Endothelial cell of umbilical vein (primary cell): ENCODE data around the gene GTF3C2. TPM values are rescaled to one million over a fixed set of nuclear protein-coding genes. Genes with fewer than 3 reads are reported as not detected.

Source experiments
- BruUV-seq: library from RNA; stranded (reverse); fragments of 400-500 nt; replicated peaks from 2 replicates; lab custom pipeline; 2021; lab: Mats Ljungman, UMichigan
- CTCF ChIA-PET: fragments of 300-600, 350-600 bp; sonication (Branson Sonifier 250); formaldehyde crosslinking; loops from one replicate; lab custom pipeline; 2021; ENCODE audit warnings: antibody characterized with exemption, inconsistent platforms; lab: Charles Lee
- POLR2A ChIA-PET: fragments of 300-600, 350-600 bp; sonication (Branson Sonifier 250); formaldehyde crosslinking; loops from one replicate; lab custom pipeline; 2021; ENCODE audit warnings: antibody characterized with exemption, inconsistent platforms; lab: Charles Lee
- DNase-seq: peaks from one replicate; pipeline ENCODE4 v3.0.0-alpha.2; 2011; ENCODE audit warnings: low read depth, low spot score
- FAIRE-seq: peaks from 2 replicates; lab custom pipeline; 2011; peaks lifted over from hg19 to GRCh38; lab: Jason Lieb, UNC
- H2AFZ ChIP-seq: 2 replicates; pipeline ENCODE4 v1.6.0; 2012; ENCODE audit warnings: low read depth, low read length, control low read depth, inconsistent platforms
- H3K27ac ChIP-seq: 2 replicates; pipeline ENCODE4 v1.5.1; 2011; ENCODE audit warnings: low read depth, mild to moderate bottlenecking, control low read depth, low read length, moderate library complexity; ENCODE audit not compliant: insufficient read depth
- H3K27me3 ChIP-seq, 2 experiments: 2 replicates each; pipeline versions ENCODE4 v1.6.0 to v1.6.1; 2011; ENCODE audit warnings: low read length in 2 of 2, mixed read lengths in 1 of 2; ENCODE audit not compliant: control insufficient read depth in 2 of 2, insufficient read depth in 2 of 2
- H3K36me3 ChIP-seq, 2 experiments: 2 replicates in 1 of 2; 3 replicates in 1 of 2; pipeline ENCODE4 v1.5.1; 2011; ENCODE audit warnings: low read length in 2 of 2, mild to moderate bottlenecking in 1 of 2, moderate library complexity in 1 of 2; ENCODE audit not compliant: control insufficient read depth in 2 of 2, insufficient read depth in 2 of 2; ENCODE audit errors: extremely low read depth in 1 of 2
- H3K4me1 ChIP-seq: 3 replicates; pipeline ENCODE4 v1.5.1; 2011; ENCODE audit warnings: mild to moderate bottlenecking, low read length; ENCODE audit not compliant: control insufficient read depth, insufficient read depth; ENCODE audit errors: extremely low read depth
- H3K4me2 ChIP-seq: 2 replicates; pipeline ENCODE4 v1.6.1; 2011; ENCODE audit warnings: low read length, control low read depth, mixed read lengths; ENCODE audit not compliant: insufficient read depth
- H3K4me3 ChIP-seq, 3 experiments: fragments of 200-600 bp in 1 of 3; sonication (generic), shearing (Covaris generic) in 1 of 3; replicated peaks in 1 of 3; 2 replicates each; pipeline ENCODE4 v1.5.1; 2011 to 2016; ENCODE audit warnings: control low read depth in 3 of 3, low read length in 3 of 3, mild to moderate bottlenecking in 2 of 3, inconsistent platforms in 1 of 3, low read depth in 1 of 3, moderate library complexity in 1 of 3; ENCODE audit not compliant: insufficient read depth in 1 of 3
- H3K79me2 ChIP-seq: 2 replicates; pipeline ENCODE4 v1.6.0; 2012; ENCODE audit warnings: low read length, inconsistent platforms; ENCODE audit not compliant: control insufficient read depth, insufficient read depth
- H3K9ac ChIP-seq: replicated peaks from 2 replicates; pipeline ENCODE3; 2011; ENCODE audit warnings: low read length, control low read depth; ENCODE audit not compliant: insufficient read depth; ENCODE audit errors: extremely low read depth
- H3K9me1 ChIP-seq: replicated peaks from 3 replicates; pipeline ENCODE4 v1.6.0; 2011; ENCODE audit warnings: mild to moderate bottlenecking, low read length; ENCODE audit not compliant: control insufficient read depth, insufficient read depth; ENCODE audit errors: extremely low read depth
- H3K9me3 ChIP-seq: replicated peaks from 2 replicates; pipeline ENCODE4 v1.5.1; 2012; ENCODE audit warnings: low read length, inconsistent platforms; ENCODE audit not compliant: control insufficient read depth, insufficient read depth
- H4K20me1 ChIP-seq: replicated peaks from 2 replicates; pipeline ENCODE3; 2011; ENCODE audit warnings: mild to moderate bottlenecking, low read length; ENCODE audit not compliant: control insufficient read depth, insufficient read depth; ENCODE audit errors: extremely low read depth
- EZH2 ChIP-seq: IDR thresholded peaks from 2 replicates; pipeline ENCODE4 v1.6.1; 2012; ENCODE audit warnings: borderline replicate concordance, low read depth, mild to moderate bottlenecking, moderate library complexity, low read length, inconsistent platforms; ENCODE audit not compliant: severe bottlenecking
- FOS ChIP-seq: IDR thresholded peaks from 2 replicates; pipeline ENCODE4 v1.6.1; 2011; ENCODE audit warnings: mild to moderate bottlenecking, low read length, moderate library complexity, borderline replicate concordance; ENCODE audit not compliant: insufficient read depth
- GATA2 ChIP-seq: IDR thresholded peaks from 2 replicates; pipeline ENCODE4 v1.7.0; 2011; ENCODE audit warnings: low read depth, mild to moderate bottlenecking, moderate library complexity, mixed read lengths, low read length; ENCODE audit not compliant: insufficient read length, insufficient read depth
- JUN ChIP-seq: IDR thresholded peaks from 2 replicates; pipeline ENCODE4 v1.6.1; 2011; ENCODE audit warnings: borderline replicate concordance, low read depth; ENCODE audit not compliant: insufficient read length, insufficient read depth
- MAX ChIP-seq: IDR thresholded peaks from 2 replicates; pipeline ENCODE4 v1.6.1; 2011; ENCODE audit not compliant: insufficient read depth, insufficient read length
- MYC ChIP-seq: IDR thresholded peaks from one replicate; pipeline ENCODE4 v1.6.1; 2011; ENCODE audit warnings: mild to moderate bottlenecking, low read depth, low read length
- POLR2A ChIP-seq: IDR thresholded peaks from 2 replicates; pipeline ENCODE4 v1.6.1; 2012; ENCODE audit warnings: low read depth, mild to moderate bottlenecking, control low read depth, low read length
- POLR2AphosphoS5 ChIP-seq: IDR thresholded peaks from 2 replicates; pipeline ENCODE4 v1.6.1; 2012; ENCODE audit warnings: low read depth, mild to moderate bottlenecking, control low read depth, low read length, moderate library complexity; ENCODE audit not compliant: insufficient read depth
- dilution Hi-C: fragments of 300-500 bp; cut with MboI; formaldehyde crosslinking; loops from one replicate; pipeline ENCODE4 v1.15.0; 2019; ENCODE audit warnings: low sequenced_read_pairs; ENCODE audit not compliant: extremely low pct_ligation_motif_present
- intact Hi-C: fragments of 100-400 bp; cut with micrococcal nuclease; formaldehyde crosslinking; loops from one replicate; pipeline ENCODE4 v1.10.0; 2022
- polyA plus RNA-seq, 4 experiments: library from polyadenylated mRNA; depleted of rRNA in 3 of 4; stranded (reverse) in 3 of 4; unstranded in 1 of 4; fragments of >200 nt; gene quantifications; 2 replicates each; pipeline versions ENCODE4 v1.2.1 to v1.2.3, GENCODE V29; 2011 to 2012; ENCODE audit warnings: missing spikeins in 1 of 4
- total RNA-seq: library from RNA; stranded (reverse); gene quantifications from 2 replicates; pipeline ENCODE4 v1.2.3, GENCODE V29; 2021
- TF ChIP-seq, protein P1 (sequence below), 2 donors: IDR thresholded peaks; 1 replicate in 1 of 2; 2 replicates in 1 of 2; pipeline ENCODE4 v1.5.1; 2011; ENCODE audit warnings: low read length in 2 of 2, mild to moderate bottlenecking in 2 of 2, moderate library complexity in 2 of 2, control low read depth in 1 of 2, inconsistent platforms in 1 of 2, low read depth in 1 of 2; ENCODE audit not compliant: insufficient read depth in 1 of 2; ENCODE audit errors: extremely low read depth in 1 of 2

The GTF3C2 gene
- total and polyA plus RNA-seq, 2 donors (not counting 3 experiments of a cell fraction or from before 2014, with no cell fraction given), result 57.4 to 59.7 TPM

DNA sequence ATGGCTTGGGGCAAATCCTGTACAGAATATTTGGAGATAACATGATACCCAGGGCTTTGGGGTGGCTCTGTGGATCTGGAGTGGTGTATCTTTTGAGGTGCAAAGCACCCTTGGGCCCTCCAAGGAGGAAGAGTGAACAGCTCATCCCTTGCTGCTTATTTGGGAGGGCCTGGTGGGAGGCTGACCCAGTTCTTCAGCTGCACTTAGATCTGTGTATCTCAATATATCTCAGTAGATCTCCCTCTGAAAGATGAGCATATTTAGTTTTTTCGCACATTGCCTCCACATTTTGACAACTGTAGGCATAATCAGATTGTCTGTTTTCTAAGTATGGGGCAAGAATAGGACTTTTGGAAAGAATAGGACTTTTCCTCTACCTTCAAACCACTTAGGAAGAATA lies 71.6 kb downstream of the GTF3C2 start:
- BruUV-seq, result no TSS peak
- H3K4me1 ChIP-seq, result peaks cover 28% of the 10 kb centered on the region
- TF ChIP-seq GATA2, result no peak
- POLR2A ChIA-PET, result no interaction called here
- FAIRE-seq (no peak), DNase-seq (no peak)
- CTCF ChIA-PET, result interaction anchor here (1.5 to 9.1 kb wide), 3 partner anchors 6 to 20 kb away, joined by 7 to 143 read pairs (median 107); partner anchors contain the start of gene SLC30A3
- dilution Hi-C loops (no loop called here), intact Hi-C loops (loop anchor here (5.0 to 10.0 kb wide), 2 partner anchors 73 to 320 kb away; partner anchors contain the start of genes ATRAID and SLC5A6)
- no peak overlapping the region for H3K27ac ChIP-seq
- H3K9me3 ChIP-seq, result no peaks in the 10 kb centered on the region
- no peaks in the 10 kb centered on the region for H3K9me1 ChIP-seq
- H3K9ac ChIP-seq, result no peak overlapping the region
- no peaks in the 10 kb centered on the region for H3K36me3 ChIP-seq
- H3K79me2 ChIP-seq, result no peaks in the 10 kb centered on the region
- H3K4me2 ChIP-seq, result no peak overlapping the region
- no peak overlapping the region for H2AFZ ChIP-seq
- H3K4me3 ChIP-seq, result no peak overlapping the region
- H3K27me3 ChIP-seq, result no peaks in the 10 kb centered on the region
- no peaks in the 10 kb centered on the region for H4K20me1 ChIP-seq

DNA sequence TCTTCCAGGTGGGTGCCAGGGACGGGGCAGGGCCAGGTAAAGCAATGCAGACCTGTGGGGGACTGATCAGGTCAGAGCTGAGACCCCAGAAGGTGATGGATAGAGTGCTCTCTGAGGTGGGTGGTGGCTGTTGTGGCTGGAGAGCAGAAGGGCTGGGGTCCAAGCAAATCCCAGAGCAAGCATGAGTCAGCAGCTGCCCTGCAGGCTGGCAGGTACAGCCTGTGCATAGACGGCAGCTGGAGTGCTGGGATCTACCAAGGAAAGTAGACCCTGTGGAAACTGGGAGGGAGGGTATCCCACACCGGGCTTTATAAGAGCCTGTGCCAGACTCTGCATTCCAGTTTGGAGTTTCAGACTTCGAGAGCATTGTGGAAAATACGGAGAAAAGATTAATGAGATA lies 73.7 kb downstream of the GTF3C2 start:
- H3K27ac ChIP-seq, result no peak overlapping the region
- CTCF ChIA-PET, result interaction anchor here (1.2 to 9.1 kb wide), 8 partner anchors 8 to 198 kb away, joined by 3 to 143 read pairs (median 42); partner anchors contain the start of gene SLC30A3
- DNase-seq, result peak; percentile 45

More for the DNA sequence above, 73.7 kb downstream of the GTF3C2 start:
- Histone ChIP-seq H3K9ac (no peak overlapping the region), H2AFZ (no peak overlapping the region), H3K4me1 (peaks cover 12% of the 10 kb centered on the region), H3K4me2 (no peak overlapping the region), H3K9me3 (no peaks in the 10 kb centered on the region), H3K36me3 (no peaks in the 10 kb centered on the region), H3K9me1 (no peaks in the 10 kb centered on the region), H3K27me3 (no peaks in the 10 kb centered on the region), H3K4me3 (no peak overlapping the region), H3K79me2 (no peaks in the 10 kb centered on the region), H4K20me1 (no peaks in the 10 kb centered on the region)
- BruUV-seq, result no TSS peak
- dilution Hi-C loops, result no loop called here
- intact Hi-C loops, result loop anchor here (10.0 kb wide), 1 partner anchor 318 kb away; no protein-coding TSS in a partner anchor
- POLR2A ChIA-PET, result no interaction called here
- no peak for TF ChIP-seq EZH2
- no peak for TF ChIP-seq POLR2A
- TF ChIP-seq, protein P1, sequence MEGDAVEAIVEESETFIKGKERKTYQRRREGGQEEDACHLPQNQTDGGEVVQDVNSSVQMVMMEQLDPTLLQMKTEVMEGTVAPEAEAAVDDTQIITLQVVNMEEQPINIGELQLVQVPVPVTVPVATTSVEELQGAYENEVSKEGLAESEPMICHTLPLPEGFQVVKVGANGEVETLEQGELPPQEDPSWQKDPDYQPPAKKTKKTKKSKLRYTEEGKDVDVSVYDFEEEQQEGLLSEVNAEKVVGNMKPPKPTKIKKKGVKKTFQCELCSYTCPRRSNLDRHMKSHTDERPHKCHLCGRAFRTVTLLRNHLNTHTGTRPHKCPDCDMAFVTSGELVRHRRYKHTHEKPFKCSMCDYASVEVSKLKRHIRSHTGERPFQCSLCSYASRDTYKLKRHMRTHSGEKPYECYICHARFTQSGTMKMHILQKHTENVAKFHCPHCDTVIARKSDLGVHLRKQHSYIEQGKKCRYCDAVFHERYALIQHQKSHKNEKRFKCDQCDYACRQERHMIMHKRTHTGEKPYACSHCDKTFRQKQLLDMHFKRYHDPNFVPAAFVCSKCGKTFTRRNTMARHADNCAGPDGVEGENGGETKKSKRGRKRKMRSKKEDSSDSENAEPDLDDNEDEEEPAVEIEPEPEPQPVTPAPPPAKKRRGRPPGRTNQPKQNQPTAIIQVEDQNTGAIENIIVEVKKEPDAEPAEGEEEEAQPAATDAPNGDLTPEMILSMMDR (IDR thresholded peaks at IDR 0.05; ENCODE audit: extremely low read depth in 1 of 2, insufficient read depth in 1 of 2, low read depth in 1 of 2, low read length in 2 of 2), result no peak
- TF ChIP-seq JUN, result no peak
- no peak for TF ChIP-seq FOS
- no peak for TF ChIP-seq GATA2
- no peak for TF ChIP-seq POLR2AphosphoS5
- no peak for TF ChIP-seq MAX
- TF ChIP-seq MYC, result no peak
- no peak for FAIRE-seq
